Measurements from ENCODE around the gene SERPINB1.

- TF ChIP-seq CTCF (conservative IDR thresholded peaks at IDR 0.05), result no peak
- TF ChIP-seq EZH2 (IDR thresholded peaks at IDR 0.05; ENCODE audit: low read depth), result no peak
Observed at GRCh38 chr6:2792330-2793110, 49.1 kb downstream of the SERPINB1 start.
